HCT116 (cell line): ENCODE results near the gene KCNA3. TPM values are rescaled to one million over a fixed set of nuclear protein-coding genes. Genes with fewer than 3 reads are reported as not detected.

Experiments used
- ATAC-seq: fragments of 200-7000 bp; cut with Tn5 transposase; 2 replicates; pipeline ENCODE4 v1.9.1; 2020; ENCODE audit warnings: mild to moderate bottlenecking, moderate library complexity
- BruUV-seq: library from RNA; stranded (reverse); fragments of 400-500 nt; replicated peaks from 2 replicates; lab custom pipeline; 2021; lab: Mats Ljungman, UMichigan
- CTCF ChIA-PET: fragments of 300-600 bp; sonication (Branson Sonifier 250); formaldehyde crosslinking; loops from one replicate; lab custom pipeline; 2021; ENCODE audit warnings: antibody characterized with exemption; lab: Charles Lee
- POLR2A ChIA-PET: fragments of 300-600, 350-600 bp; sonication (Branson Sonifier 250); formaldehyde crosslinking; loops from one replicate; lab custom pipeline; 2021; ENCODE audit warnings: antibody characterized with exemption; lab: Charles Lee
- RAD21 ChIA-PET, 2 experiments: fragments of 300-600 bp; sonication (Branson Sonifier 250); formaldehyde crosslinking; loops; one replicate each; lab custom pipeline; 2023; ENCODE audit warnings: low total read pairs in 2 of 2; ENCODE audit not compliant: uncharacterized antibody in 2 of 2, unreplicated experiment in 2 of 2, low non-redundant PET in 1 of 2; lab: Charles Lee
- DNase-seq: peaks from one replicate; pipeline ENCODE4 v3.0.0-alpha.2; 2010; ENCODE audit warnings: low read depth, low spot score
- H2AFZ ChIP-seq: fragments of 200-600 bp; shearing (Covaris generic), sonication (generic); 2 replicates; pipeline ENCODE4 v1.6.1; 2017; ENCODE audit warnings: low read depth, mixed run types, mixed read lengths, antibody characterized with exemption, low read length; ENCODE audit not compliant: poor library complexity, severe bottlenecking
- H3K27ac ChIP-seq: 2 replicates; pipeline ENCODE4 v1.5.1; 2012; ENCODE audit warnings: low read depth, low read length
- H3K27me3 ChIP-seq: fragments of 200-600 bp; sonication (generic); 2 replicates; pipeline ENCODE4 v1.6.1; 2016; ENCODE audit warnings: mixed run types, low read length, mixed read lengths; ENCODE audit not compliant: insufficient read depth
- H3K36me3 ChIP-seq, 2 experiments: fragments of 200-500 bp in 1 of 2; fragments of 200-600 bp in 1 of 2; sonication (Bioruptor generic) in 1 of 2; sonication (generic) in 1 of 2; 2 replicates each; pipeline versions ENCODE4 v1.5.1 to v1.6.1; 2014 to 2016; ENCODE audit warnings: low read length in 2 of 2, inconsistent platforms in 1 of 2, mixed read lengths in 1 of 2, mixed run types in 1 of 2; ENCODE audit not compliant: insufficient read depth in 2 of 2, control insufficient read depth in 1 of 2
- H3K4me1 ChIP-seq, 2 experiments: fragments of 200-600 bp in 1 of 2; sonication (generic) in 1 of 2; 2 replicates each; pipeline versions ENCODE4 v1.5.1 to v1.6.1; 2012 to 2017; ENCODE audit warnings: low read length in 2 of 2, inconsistent platforms in 1 of 2, mild to moderate bottlenecking in 1 of 2, mixed read lengths in 1 of 2, mixed run types in 1 of 2, moderate library complexity in 1 of 2; ENCODE audit not compliant: insufficient read depth in 2 of 2, control insufficient read depth in 1 of 2
- H3K4me2 ChIP-seq: fragments of 200-600 bp; sonication (generic); 2 replicates; pipeline ENCODE4 v1.6.1; 2017; ENCODE audit warnings: mixed run types, low read length, mixed read lengths
- H3K4me3 ChIP-seq, 2 experiments: fragments of 200-600 bp in 1 of 2; sonication (generic) in 1 of 2; replicated peaks in 1 of 2; 2 replicates each; pipeline ENCODE4 v1.5.1; 2011 to 2016; ENCODE audit warnings: low read length in 2 of 2, control low read depth in 1 of 2, low read depth in 1 of 2, mild to moderate bottlenecking in 1 of 2, mixed read lengths in 1 of 2, mixed run types in 1 of 2
- H3K79me2 ChIP-seq: fragments of 200-600 bp; sonication (generic); 2 replicates; pipeline ENCODE4 v1.6.1; 2017; ENCODE audit warnings: mild to moderate bottlenecking, mixed run types, low read length, moderate library complexity, mixed read lengths; ENCODE audit not compliant: insufficient read depth
- H3K9ac ChIP-seq: fragments of 200-600 bp; sonication (generic); 2 replicates; pipeline ENCODE4 v1.6.1; 2016; ENCODE audit warnings: low read length, mixed read lengths
- H3K9me2 ChIP-seq: fragments of 200-600 bp; sonication (generic), shearing (Covaris generic); 2 replicates; pipeline ENCODE4 v1.6.1; 2017; ENCODE audit warnings: mixed run types, mild to moderate bottlenecking, moderate library complexity; ENCODE audit not compliant: insufficient read depth
- H3K9me3 ChIP-seq, 2 experiments: fragments of 200-500 bp in 1 of 2; fragments of 200-600 bp in 1 of 2; sonication (Bioruptor generic) in 1 of 2; sonication (generic) in 1 of 2; 2 replicates each; pipeline ENCODE4 v1.6.1; 2014 to 2017; ENCODE audit warnings: low read length in 2 of 2, mixed read lengths in 2 of 2, inconsistent platforms in 1 of 2, low read depth in 1 of 2, mild to moderate bottlenecking in 1 of 2, mixed run types in 1 of 2, moderate library complexity in 1 of 2; ENCODE audit not compliant: control insufficient read depth in 1 of 2, insufficient read depth in 1 of 2
- H4K20me1 ChIP-seq: fragments of 200-600 bp; sonication (generic), shearing (Covaris generic); 2 replicates; pipeline ENCODE4 v1.6.1; 2017; ENCODE audit warnings: mixed run types, mild to moderate bottlenecking, moderate library complexity; ENCODE audit not compliant: insufficient read depth
- CEBPB ChIP-seq: IDR thresholded peaks from 2 replicates; pipeline ENCODE4 v1.6.1; 2012; ENCODE audit warnings: low read depth
- EGR1 ChIP-seq: IDR thresholded peaks from 2 replicates; pipeline ENCODE4 v1.6.1; 2012; ENCODE audit warnings: low read depth
- ELF1 ChIP-seq: IDR thresholded peaks from 2 replicates; pipeline ENCODE4 v1.6.1; 2012; ENCODE audit warnings: low read depth, borderline replicate concordance
- EZH2phosphoT487 ChIP-seq: fragments of 200-600 bp; IDR thresholded peaks from 2 replicates; pipeline ENCODE4 v1.6.1; 2018; ENCODE audit warnings: antibody characterized with exemption, borderline replicate concordance
- JUND ChIP-seq: IDR thresholded peaks from 2 replicates; pipeline ENCODE4 v1.6.1; 2012
- POLR2A ChIP-seq: IDR thresholded peaks from 2 replicates; pipeline ENCODE4 v1.7.0; 2011; ENCODE audit warnings: borderline replicate concordance; ENCODE audit not compliant: insufficient read depth, insufficient read length; ENCODE audit errors: extremely low read depth
- POLR2AphosphoS5 ChIP-seq: IDR thresholded peaks from 2 replicates; pipeline ENCODE4 v1.6.1; 2011; ENCODE audit warnings: mild to moderate bottlenecking, low read depth, low read length, moderate library complexity
- SIN3A ChIP-seq: IDR thresholded peaks from 2 replicates; pipeline ENCODE4 v1.6.1; 2012; ENCODE audit warnings: low read depth
- SP1 ChIP-seq: IDR thresholded peaks from 2 replicates; pipeline ENCODE4 v1.6.1; 2012; ENCODE audit warnings: low read depth
- SRF ChIP-seq: IDR thresholded peaks from 2 replicates; pipeline ENCODE4 v1.6.1; 2012; ENCODE audit warnings: low read depth
- TCF7L2 ChIP-seq: IDR thresholded peaks from 2 replicates; pipeline ENCODE4 v1.7.0; 2011; ENCODE audit warnings: borderline replicate concordance, inconsistent platforms; ENCODE audit not compliant: insufficient read depth, insufficient read length; ENCODE audit errors: extremely low read depth
- YY1 ChIP-seq: IDR thresholded peaks from 2 replicates; pipeline ENCODE4 v1.6.1; 2011; ENCODE audit warnings: low read length, low read depth, moderate library complexity, mild to moderate bottlenecking; ENCODE audit not compliant: insufficient replicate concordance; ENCODE audit errors: extremely low read depth
- intact Hi-C: fragments of 100-400 bp; cut with micrococcal nuclease; formaldehyde crosslinking; loops from 2 replicates; pipeline ENCODE4 v1.10.0; 2022
- total RNA-seq: library from RNA; stranded (reverse); gene quantifications from one replicate; pipeline ENCODE4 v1.2.1, GENCODE V29; 2021; ENCODE audit not compliant: unreplicated experiment
- TF ChIP-seq, protein P1 (sequence below): IDR thresholded peaks from 2 replicates; pipeline ENCODE4 v1.6.1; 2012; ENCODE audit warnings: low read depth
- TF ChIP-seq, protein P2 (sequence below): IDR thresholded peaks from 2 replicates; pipeline ENCODE4 v1.6.1; 2012
- TF ChIP-seq, protein P3 (sequence below): IDR thresholded peaks from 2 replicates; pipeline ENCODE4 v1.6.1; 2011; ENCODE audit warnings: mild to moderate bottlenecking, low read length, moderate library complexity; ENCODE audit not compliant: insufficient replicate concordance; ENCODE audit errors: extremely low read depth
- TF ChIP-seq, protein P4 (sequence below): IDR thresholded peaks from 2 replicates; pipeline ENCODE4 v1.6.1; 2012
- TF ChIP-seq, protein P5 (sequence below), 3 experiments: fragments of 200-600 bp in 1 of 3; sonication (generic) in 1 of 3; IDR thresholded peaks in 2 of 3; conservative IDR thresholded peaks in 1 of 3; 2 replicates each; pipeline ENCODE4 v1.5.1; 2012 to 2017; ENCODE audit warnings: low read depth in 2 of 3, low read length in 2 of 3, antibody characterized with exemption in 1 of 3, borderline replicate concordance in 1 of 3, control low read depth in 1 of 3, mild to moderate bottlenecking in 1 of 3, mixed read lengths in 1 of 3, mixed run types in 1 of 3, moderate library complexity in 1 of 3; ENCODE audit not compliant: insufficient read depth in 1 of 3

KCNA3 gene
- total RNA-seq, 1 experiment from 2014 or later, result 0.07 TPM

DNA sequence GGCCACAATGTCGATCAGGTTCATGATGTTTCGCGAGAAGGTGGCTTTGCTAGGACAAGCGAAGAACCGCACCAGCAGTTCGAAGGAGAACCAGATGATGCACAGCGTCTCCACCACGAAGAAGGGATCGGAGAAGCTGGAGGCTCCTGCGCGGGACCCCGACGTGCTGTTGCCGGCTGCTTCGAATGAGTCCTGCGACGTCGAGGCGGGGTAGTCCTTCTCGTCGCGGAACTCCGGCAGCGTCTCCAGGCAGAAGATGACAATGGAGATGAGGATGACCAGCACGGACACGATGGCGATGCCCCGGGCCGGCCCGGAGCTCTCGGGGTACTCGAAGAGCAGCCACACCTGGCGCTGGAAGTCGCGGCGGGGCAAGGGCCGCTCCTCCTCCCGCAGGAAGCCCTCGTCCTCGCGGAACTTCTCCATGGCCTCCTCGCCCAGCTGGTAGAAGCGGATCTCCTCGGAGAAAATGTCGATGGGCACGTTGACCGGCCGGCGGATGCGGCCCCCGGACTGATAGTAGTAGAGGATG, 869 bp downstream of the KCNA3 start:
- ATAC-seq (no peak), DNase-seq (no peak)
- no peaks in the 10 kb centered on the region for H4K20me1 ChIP-seq
- no peaks in the 10 kb centered on the region for H3K9me3 ChIP-seq
- ChIA-PET RAD21 (no interaction called here), CTCF (no interaction called here), POLR2A (no interaction called here)
- no peak overlapping the region for H3K4me2 ChIP-seq
- intact Hi-C loops, result no loop called here
- H3K27ac ChIP-seq, result no peak overlapping the region
- no peak for TF ChIP-seq SP1
- TF ChIP-seq SIN3A, result no peak
- TF ChIP-seq, protein P1, sequence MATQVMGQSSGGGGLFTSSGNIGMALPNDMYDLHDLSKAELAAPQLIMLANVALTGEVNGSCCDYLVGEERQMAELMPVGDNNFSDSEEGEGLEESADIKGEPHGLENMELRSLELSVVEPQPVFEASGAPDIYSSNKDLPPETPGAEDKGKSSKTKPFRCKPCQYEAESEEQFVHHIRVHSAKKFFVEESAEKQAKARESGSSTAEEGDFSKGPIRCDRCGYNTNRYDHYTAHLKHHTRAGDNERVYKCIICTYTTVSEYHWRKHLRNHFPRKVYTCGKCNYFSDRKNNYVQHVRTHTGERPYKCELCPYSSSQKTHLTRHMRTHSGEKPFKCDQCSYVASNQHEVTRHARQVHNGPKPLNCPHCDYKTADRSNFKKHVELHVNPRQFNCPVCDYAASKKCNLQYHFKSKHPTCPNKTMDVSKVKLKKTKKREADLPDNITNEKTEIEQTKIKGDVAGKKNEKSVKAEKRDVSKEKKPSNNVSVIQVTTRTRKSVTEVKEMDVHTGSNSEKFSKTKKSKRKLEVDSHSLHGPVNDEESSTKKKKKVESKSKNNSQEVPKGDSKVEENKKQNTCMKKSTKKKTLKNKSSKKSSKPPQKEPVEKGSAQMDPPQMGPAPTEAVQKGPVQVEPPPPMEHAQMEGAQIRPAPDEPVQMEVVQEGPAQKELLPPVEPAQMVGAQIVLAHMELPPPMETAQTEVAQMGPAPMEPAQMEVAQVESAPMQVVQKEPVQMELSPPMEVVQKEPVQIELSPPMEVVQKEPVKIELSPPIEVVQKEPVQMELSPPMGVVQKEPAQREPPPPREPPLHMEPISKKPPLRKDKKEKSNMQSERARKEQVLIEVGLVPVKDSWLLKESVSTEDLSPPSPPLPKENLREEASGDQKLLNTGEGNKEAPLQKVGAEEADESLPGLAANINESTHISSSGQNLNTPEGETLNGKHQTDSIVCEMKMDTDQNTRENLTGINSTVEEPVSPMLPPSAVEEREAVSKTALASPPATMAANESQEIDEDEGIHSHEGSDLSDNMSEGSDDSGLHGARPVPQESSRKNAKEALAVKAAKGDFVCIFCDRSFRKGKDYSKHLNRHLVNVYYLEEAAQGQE, result no peak
- TF ChIP-seq EZH2phosphoT487, result no peak
- TF ChIP-seq SRF, result no peak
- no peak for TF ChIP-seq ELF1
- TF ChIP-seq POLR2AphosphoS5, result no peak
- TF ChIP-seq, protein P2, sequence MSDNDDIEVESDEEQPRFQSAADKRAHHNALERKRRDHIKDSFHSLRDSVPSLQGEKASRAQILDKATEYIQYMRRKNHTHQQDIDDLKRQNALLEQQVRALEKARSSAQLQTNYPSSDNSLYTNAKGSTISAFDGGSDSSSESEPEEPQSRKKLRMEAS, result no peak
- TF ChIP-seq, protein P3, sequence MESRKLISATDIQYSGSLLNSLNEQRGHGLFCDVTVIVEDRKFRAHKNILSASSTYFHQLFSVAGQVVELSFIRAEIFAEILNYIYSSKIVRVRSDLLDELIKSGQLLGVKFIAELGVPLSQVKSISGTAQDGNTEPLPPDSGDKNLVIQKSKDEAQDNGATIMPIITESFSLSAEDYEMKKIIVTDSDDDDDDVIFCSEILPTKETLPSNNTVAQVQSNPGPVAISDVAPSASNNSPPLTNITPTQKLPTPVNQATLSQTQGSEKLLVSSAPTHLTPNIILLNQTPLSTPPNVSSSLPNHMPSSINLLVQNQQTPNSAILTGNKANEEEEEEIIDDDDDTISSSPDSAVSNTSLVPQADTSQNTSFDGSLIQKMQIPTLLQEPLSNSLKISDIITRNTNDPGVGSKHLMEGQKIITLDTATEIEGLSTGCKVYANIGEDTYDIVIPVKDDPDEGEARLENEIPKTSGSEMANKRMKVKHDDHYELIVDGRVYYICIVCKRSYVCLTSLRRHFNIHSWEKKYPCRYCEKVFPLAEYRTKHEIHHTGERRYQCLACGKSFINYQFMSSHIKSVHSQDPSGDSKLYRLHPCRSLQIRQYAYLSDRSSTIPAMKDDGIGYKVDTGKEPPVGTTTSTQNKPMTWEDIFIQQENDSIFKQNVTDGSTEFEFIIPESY, result no peak
- TF ChIP-seq POLR2A, result no peak
- TF ChIP-seq TCF7L2, result no peak
- no peak for TF ChIP-seq JUND
- TF ChIP-seq YY1, result no peak
- TF ChIP-seq, protein P4, sequence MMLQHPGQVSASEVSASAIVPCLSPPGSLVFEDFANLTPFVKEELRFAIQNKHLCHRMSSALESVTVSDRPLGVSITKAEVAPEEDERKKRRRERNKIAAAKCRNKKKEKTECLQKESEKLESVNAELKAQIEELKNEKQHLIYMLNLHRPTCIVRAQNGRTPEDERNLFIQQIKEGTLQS, result no peak
- no peak for TF ChIP-seq EGR1
- TF ChIP-seq, protein P5, sequence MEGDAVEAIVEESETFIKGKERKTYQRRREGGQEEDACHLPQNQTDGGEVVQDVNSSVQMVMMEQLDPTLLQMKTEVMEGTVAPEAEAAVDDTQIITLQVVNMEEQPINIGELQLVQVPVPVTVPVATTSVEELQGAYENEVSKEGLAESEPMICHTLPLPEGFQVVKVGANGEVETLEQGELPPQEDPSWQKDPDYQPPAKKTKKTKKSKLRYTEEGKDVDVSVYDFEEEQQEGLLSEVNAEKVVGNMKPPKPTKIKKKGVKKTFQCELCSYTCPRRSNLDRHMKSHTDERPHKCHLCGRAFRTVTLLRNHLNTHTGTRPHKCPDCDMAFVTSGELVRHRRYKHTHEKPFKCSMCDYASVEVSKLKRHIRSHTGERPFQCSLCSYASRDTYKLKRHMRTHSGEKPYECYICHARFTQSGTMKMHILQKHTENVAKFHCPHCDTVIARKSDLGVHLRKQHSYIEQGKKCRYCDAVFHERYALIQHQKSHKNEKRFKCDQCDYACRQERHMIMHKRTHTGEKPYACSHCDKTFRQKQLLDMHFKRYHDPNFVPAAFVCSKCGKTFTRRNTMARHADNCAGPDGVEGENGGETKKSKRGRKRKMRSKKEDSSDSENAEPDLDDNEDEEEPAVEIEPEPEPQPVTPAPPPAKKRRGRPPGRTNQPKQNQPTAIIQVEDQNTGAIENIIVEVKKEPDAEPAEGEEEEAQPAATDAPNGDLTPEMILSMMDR (IDR thresholded peaks at IDR 0.05 in 2 of 3, conservative IDR thresholded peaks at IDR 0.05 in 1 of 3; ENCODE audit: borderline replicate concordance in 1 of 3, insufficient read depth in 1 of 3, low read depth in 2 of 3, low read length in 2 of 3), result no peak
- TF ChIP-seq CEBPB, result no peak
- no TSS peak for BruUV-seq
- no peak overlapping the region for H2AFZ ChIP-seq
- H3K4me1 ChIP-seq, result no peaks in the 10 kb centered on the region
- H3K27me3 ChIP-seq, result peaks cover 26% of the 10 kb centered on the region
- H3K36me3 ChIP-seq, result no peaks in the 10 kb centered on the region
- H3K9me2 ChIP-seq, result no peaks in the 10 kb centered on the region
- no peak overlapping the region for H3K9ac ChIP-seq
- H3K4me3 ChIP-seq, result no peak overlapping the region
- H3K79me2 ChIP-seq, result no peaks in the 10 kb centered on the region
